Measurements from ENCODE around the gene PTPN14.

Gene PTPN14

GRCh38 chr1:214425716-214426425, 125.5 kb downstream of the PTPN14 start:
- Histone ChIP-seq H3K4me1 (ENCODE audit: low read length) (peaks cover 13% of the 10 kb centered on the region), H3K79me2 (ENCODE audit: low read length) (no peaks in the 10 kb centered on the region), H3K27ac (ENCODE audit: low read length) (no peak overlapping the region), H3K9me3 (ENCODE audit: insufficient read depth, low read length) (no peaks in the 10 kb centered on the region), H2AFZ (ENCODE audit: low read depth, low read length) (no peak overlapping the region), H3K36me3 (replicated peaks; ENCODE audit: low read depth, low read length) (no peaks in the 10 kb centered on the region), H3K4me2 (ENCODE audit: low read length) (no peak overlapping the region), H3K27me3 (ENCODE audit: low read depth, low read length) (peaks cover 17% of the 10 kb centered on the region; the same call in 1 of the 2 replicates), H3K9ac (ENCODE audit: low read length) (no peak overlapping the region), H3K4me3 (ENCODE audit: low read length) (no peak overlapping the region), H4K20me1 (ENCODE audit: insufficient read depth, low read length) (no peaks in the 10 kb centered on the region)
- TF ChIP-seq EZH2phosphoT487 (IDR thresholded peaks at IDR 0.05; ENCODE audit: low read depth) (no peak), CTCF (IDR thresholded peaks at IDR 0.05; ENCODE audit: low read depth, low read length) (no peak)

GRCh38 chr1:214425101-214425500, 126.3 kb downstream of the PTPN14 start:
- Histone ChIP-seq H3K4me2 (ENCODE audit: low read length) (no peak overlapping the region), H3K4me1 (ENCODE audit: low read length) (peaks cover 13% of the 10 kb centered on the region), H3K4me3 (ENCODE audit: low read length) (no peak overlapping the region), H3K36me3 (replicated peaks; ENCODE audit: low read depth, low read length) (no peaks in the 10 kb centered on the region), H4K20me1 (ENCODE audit: insufficient read depth, low read length) (no peaks in the 10 kb centered on the region), H3K9me3 (ENCODE audit: insufficient read depth, low read length) (no peaks in the 10 kb centered on the region), H3K79me2 (ENCODE audit: low read length) (no peaks in the 10 kb centered on the region), H3K27ac (ENCODE audit: low read length) (no peak overlapping the region), H2AFZ (ENCODE audit: low read depth, low read length) (no peak overlapping the region), H3K27me3 (ENCODE audit: low read depth, low read length) (peaks cover 18% of the 10 kb centered on the region; the same call in 1 of the 2 replicates), H3K9ac (ENCODE audit: low read length) (no peak overlapping the region)
- TF ChIP-seq EZH2phosphoT487 (IDR thresholded peaks at IDR 0.05; ENCODE audit: low read depth) (no peak), CTCF (IDR thresholded peaks at IDR 0.05; ENCODE audit: low read depth, low read length) (no peak)

GRCh38 chr1:214423045-214423444, 128.4 kb downstream of the PTPN14 start:
- no peak overlapping the region for H3K4me2 ChIP-seq (ENCODE audit: low read length)
- H3K9me3 ChIP-seq (ENCODE audit: insufficient read depth, low read length): no peaks in the 10 kb centered on the region
- H3K4me3 ChIP-seq (ENCODE audit: low read length): no peak overlapping the region
- TF ChIP-seq CTCF (IDR thresholded peaks at IDR 0.05; ENCODE audit: low read depth, low read length): no peak
- H4K20me1 ChIP-seq (ENCODE audit: insufficient read depth, low read length): no peaks in the 10 kb centered on the region
- H3K27me3 ChIP-seq (ENCODE audit: low read depth, low read length): peaks cover 27% of the 10 kb centered on the region
- peaks cover 6% of the 10 kb centered on the region for H3K4me1 ChIP-seq (ENCODE audit: low read length)
- no peak overlapping the region for H3K27ac ChIP-seq (ENCODE audit: low read length)
- no peak overlapping the region for H2AFZ ChIP-seq (ENCODE audit: low read depth, low read length)
- H3K9ac ChIP-seq (ENCODE audit: low read length): no peak overlapping the region
- H3K36me3 ChIP-seq (replicated peaks; ENCODE audit: low read depth, low read length): no peaks in the 10 kb centered on the region
- no peaks in the 10 kb centered on the region for H3K79me2 ChIP-seq (ENCODE audit: low read length)

- H3K4me3 ChIP-seq (ENCODE audit: low read length): no peak overlapping the region
- peaks cover 27% of the 10 kb centered on the region for H3K27me3 ChIP-seq (ENCODE audit: low read depth, low read length)
- H3K9me3 ChIP-seq (ENCODE audit: insufficient read depth, low read length): no peaks in the 10 kb centered on the region
- no peaks in the 10 kb centered on the region for H3K36me3 ChIP-seq (replicated peaks; ENCODE audit: low read depth, low read length)
- no peaks in the 10 kb centered on the region for H4K20me1 ChIP-seq (ENCODE audit: insufficient read depth, low read length)
- TF ChIP-seq EZH2phosphoT487 (IDR thresholded peaks at IDR 0.05; ENCODE audit: low read depth): no peak
- TF ChIP-seq CTCF (IDR thresholded peaks at IDR 0.05; ENCODE audit: low read depth, low read length): no peak
- no peak overlapping the region for H2AFZ ChIP-seq (ENCODE audit: low read depth, low read length)
- H3K4me1 ChIP-seq (ENCODE audit: low read length): no peaks in the 10 kb centered on the region
- H3K9ac ChIP-seq (ENCODE audit: low read length): no peak overlapping the region
- H3K79me2 ChIP-seq (ENCODE audit: low read length): no peaks in the 10 kb centered on the region
- no peak overlapping the region for H3K4me2 ChIP-seq (ENCODE audit: low read length)
- H3K27ac ChIP-seq (ENCODE audit: low read length): no peak overlapping the region
These were observed 129.2 kb downstream of the PTPN14 start for GRCh38 chr1:214422137-214422671.
